GM18870 (cell line): ENCODE data around the gene GLI1.

Experiments used
- ATAC-seq: cut with Tn5 transposase; IDR thresholded peaks from one replicate; pipeline ENCODE4 v1.9.1; 2021; ENCODE audit warnings: moderate library complexity; ENCODE audit not compliant: unreplicated experiment

Gene GLI1

DNA sequence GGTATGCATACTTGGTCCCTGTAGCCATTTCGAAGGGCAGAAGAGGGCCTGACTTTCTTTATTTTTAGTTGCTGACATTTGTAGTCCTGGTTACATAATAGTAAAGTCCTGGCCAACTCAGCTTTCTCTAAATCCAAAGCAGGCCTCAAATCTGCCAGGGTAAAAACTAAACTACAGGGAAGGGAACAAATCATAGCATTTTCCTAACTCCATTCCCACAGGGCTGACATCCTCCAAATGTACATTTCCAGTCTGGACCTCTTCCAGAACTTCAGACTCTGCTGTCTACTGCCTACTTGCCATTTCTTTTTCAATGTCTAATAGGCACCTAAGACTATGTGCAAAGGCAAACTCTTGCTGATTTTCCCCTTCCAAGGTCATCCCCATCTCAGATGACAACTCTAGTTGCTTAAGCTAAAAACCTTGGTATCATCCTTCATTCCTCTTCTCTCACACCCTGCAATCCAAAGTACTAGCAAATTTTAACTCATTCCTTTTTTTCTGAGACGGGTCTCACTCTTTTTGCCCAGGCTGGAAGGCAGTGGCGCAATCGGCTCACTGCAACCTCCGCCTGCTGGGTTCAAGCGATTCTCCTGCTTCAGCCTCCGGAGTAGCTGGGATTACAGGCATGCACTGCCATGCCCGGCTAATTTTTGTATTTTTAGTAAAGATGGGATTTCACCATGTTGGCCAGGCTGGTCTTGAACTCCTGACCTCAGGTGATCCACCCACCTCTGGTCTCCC, 58.8 kb downstream of the GLI1 start:
- no peak for ATAC-seq

DNA sequence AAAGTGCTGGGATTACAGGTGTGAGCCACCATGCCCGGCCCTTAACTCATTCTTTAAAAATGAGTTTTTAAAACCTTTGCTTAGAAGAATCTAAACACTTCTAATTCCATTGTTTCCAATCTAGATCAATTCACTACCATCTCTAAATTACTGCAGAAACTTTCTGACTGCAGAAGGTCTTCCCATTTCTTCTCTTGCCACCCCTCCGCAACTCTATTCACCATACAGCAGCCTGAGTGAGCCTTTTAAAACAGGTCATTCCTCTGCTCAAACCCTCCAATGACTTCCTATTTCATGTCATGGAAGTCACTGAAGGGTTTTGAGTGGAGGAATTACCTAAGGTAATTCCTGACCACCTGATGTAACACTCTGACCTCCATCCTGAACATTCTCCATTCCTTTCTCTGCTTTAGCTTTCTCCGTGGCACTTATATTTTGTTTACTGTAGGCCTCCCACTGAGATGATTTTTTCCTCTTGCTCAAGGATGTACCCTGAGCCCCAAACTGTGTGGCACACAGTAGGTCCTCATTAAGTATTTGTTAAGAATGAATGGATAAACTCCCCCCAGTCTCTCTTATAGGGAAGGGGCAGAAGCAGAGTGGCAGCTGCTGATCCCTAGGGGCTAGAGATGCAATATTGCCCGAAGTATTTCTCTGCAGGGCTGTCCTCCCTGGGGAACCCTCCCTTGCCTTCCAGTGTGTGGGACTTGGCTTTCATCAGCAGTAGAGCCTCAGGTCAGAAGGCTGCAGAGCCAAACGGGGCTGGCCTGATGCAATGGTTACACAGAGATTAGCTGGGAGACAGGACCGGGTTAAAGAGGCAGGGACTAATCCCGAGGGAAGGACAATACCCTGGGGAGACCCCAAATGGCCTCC, 59.6 kb downstream of the GLI1 start:
- no peak for ATAC-seq

DNA sequence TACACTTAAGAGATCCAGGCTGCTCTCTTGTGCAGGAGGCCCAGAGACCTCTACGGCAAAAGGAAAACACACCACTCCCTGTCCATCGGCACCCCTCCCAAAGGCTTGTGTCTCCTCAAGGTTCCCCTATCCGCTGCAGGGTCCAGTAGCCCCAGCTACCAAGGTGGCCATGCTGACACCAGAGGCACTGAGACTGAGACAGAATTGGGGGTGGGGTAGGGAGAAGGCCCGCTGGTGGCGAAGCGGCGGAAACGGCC, 60.1 kb downstream of the GLI1 start:
- ATAC-seq = no peak

- ATAC-seq = peak; percentile 69
Measured at GRCh38 chr12:57520053-57520818, 60.7 kb downstream of the GLI1 start, which contains the start of gene DDIT3. TSS of gene DDIT3 (minus strand) at chr12:57520514. CDS start at chr12:57517406, 3,108 bp downstream.

DNA sequence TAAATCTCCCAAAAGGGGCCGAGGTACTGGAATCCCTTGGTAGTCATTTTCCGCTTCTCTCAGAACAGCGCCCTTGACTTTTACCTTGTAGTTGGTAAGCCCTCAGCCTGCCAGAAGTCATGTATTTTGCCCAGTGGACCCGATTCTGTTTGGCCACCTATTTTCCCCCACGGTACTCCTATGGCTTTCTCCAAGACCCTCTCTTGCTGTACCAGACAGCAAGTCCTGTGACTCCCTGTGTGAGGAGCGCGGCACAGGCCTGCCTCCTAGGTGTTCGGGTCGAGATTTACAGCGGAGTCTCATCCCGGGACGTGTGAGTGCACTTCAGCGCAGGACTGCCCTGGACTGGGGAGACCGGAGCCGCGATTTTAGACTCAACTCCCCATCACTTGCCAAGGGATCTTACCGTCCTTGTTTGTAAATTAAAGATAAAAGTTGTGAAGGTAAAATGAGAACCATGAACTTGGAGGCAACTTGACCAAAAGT, 62.0 kb downstream of the GLI1 start:
- no peak for ATAC-seq
